HK-2 (cell line): ENCODE measurements around the gene B3GNT7.
"Not testable (repeated sequence)": the region's sequence is repeated elsewhere in the genome, so short reads cannot be mapped to it uniquely, and the experiment has no call there.

Experiments
- DNase-seq: peaks from one replicate; pipeline ENCODE4 v3.0.0-alpha.2; 2018; ENCODE audit not compliant: unreplicated experiment

The B3GNT7 gene

GRCh38 chr2:231403421-231404182 lies 8.1 kb downstream of the B3GNT7 start:
- DNase-seq, result not testable (repeated sequence)

GRCh38 chr2:231404183-231404578 lies 8.7 kb downstream of the B3GNT7 start:
- DNase-seq, result not testable (repeated sequence)

- not testable (repeated sequence) for DNase-seq
These were observed 10.3 kb downstream of the B3GNT7 start for GRCh38 chr2:231405601-231406367.

- not testable (repeated sequence) for DNase-seq
These were observed 12.2 kb downstream of the B3GNT7 start for GRCh38 chr2:231407686-231408085.

GRCh38 chr2:231408304-231408703 lies 12.8 kb downstream of the B3GNT7 start:
- DNase-seq, result not testable (repeated sequence)

- no peak for DNase-seq
These were observed 14.3 kb downstream of the B3GNT7 start for GRCh38 chr2:231409776-231410175.

GRCh38 chr2:231410293-231411004 lies 14.9 kb downstream of the B3GNT7 start:
- no peak for DNase-seq

GRCh38 chr2:231411237-231411636 lies 15.7 kb downstream of the B3GNT7 start:
- no peak for DNase-seq

- DNase-seq, result peak; percentile 92
These were observed 16.5 kb downstream of the B3GNT7 start for GRCh38 chr2:231411831-231412617.

GRCh38 chr2:231412618-231412963 lies 17.1 kb downstream of the B3GNT7 start:
- no peak for DNase-seq

- DNase-seq, result no peak
These were observed 17.9 kb downstream of the B3GNT7 start for GRCh38 chr2:231413456-231413855.

- DNase-seq, result no peak
These were observed 18.5 kb downstream of the B3GNT7 start for GRCh38 chr2:231413921-231414476.

- no peak for DNase-seq
These were observed 19.5 kb downstream of the B3GNT7 start for GRCh38 chr2:231415029-231415428.

- no peak for DNase-seq
These were observed 23.5 kb downstream of the B3GNT7 start for GRCh38 chr2:231418820-231419640.

GRCh38 chr2:231421051-231421580 lies 25.6 kb downstream of the B3GNT7 start:
- DNase-seq, result no peak

- no peak for DNase-seq
These were observed 26.5 kb downstream of the B3GNT7 start for GRCh38 chr2:231422056-231422455.

GRCh38 chr2:231423176-231423575 lies 27.7 kb downstream of the B3GNT7 start:
- DNase-seq, result no peak

- DNase-seq, result no peak
These were observed 29.8 kb downstream of the B3GNT7 start for GRCh38 chr2:231425291-231425810.

GRCh38 chr2:231425811-231426703 lies 30.5 kb downstream of the B3GNT7 start:
- DNase-seq, result no peak
